Regular cardiac myocyte (primary cell): ENCODE measurements around the gene LCK. TPM values are rescaled to one million over a fixed set of nuclear protein-coding genes. Genes with fewer than 3 reads are reported as not detected.

Experiments used
- total RNA-seq: library from RNA; depleted of rRNA; stranded (reverse); fragments of >200 nt; gene quantifications from 2 replicates; pipeline ENCODE4 v1.2.3, GENCODE V29; 2014

LCK gene
- total RNA-seq = not detected in 2 replicates

DNA sequence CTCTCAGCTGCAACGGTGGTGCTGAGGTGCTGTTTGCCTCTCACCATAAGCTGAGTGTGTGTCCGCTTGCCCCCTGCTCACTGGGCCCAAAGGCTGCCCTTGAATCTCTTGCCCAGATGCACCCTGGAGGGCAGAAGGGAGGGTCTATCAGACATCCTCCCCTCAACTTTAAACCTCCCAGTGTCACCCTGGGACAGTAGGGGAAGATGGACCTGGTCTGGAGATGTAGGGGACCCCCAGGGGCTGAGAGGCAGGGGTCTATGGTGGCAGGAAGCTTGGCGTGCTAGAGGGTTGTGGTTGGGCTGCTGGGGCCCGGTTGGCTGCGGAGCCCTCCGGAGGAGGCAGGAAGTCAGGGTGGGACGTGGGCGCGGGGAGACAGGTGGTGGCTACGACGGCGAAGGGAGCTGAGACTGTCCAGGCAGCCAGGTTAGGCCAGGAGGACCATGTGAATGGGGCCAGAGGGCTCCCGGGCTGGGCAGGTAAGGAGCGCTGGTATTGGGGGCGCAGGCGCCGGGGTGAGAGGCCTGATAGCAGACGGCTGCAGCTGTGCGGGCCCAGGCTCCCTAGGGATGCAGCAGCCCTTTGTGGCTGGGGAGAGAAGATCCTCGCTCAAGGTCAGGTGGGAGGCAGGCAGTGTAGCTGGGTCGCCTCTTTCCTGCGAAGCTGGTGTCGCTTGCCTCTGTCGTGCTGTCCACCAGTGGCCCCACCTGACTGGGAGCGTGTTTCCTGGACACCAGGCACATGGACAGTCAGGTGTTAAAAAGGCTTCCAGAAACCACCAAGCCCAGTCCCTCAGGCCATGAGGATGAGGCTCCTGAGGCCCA, at the start of gene LCK:
TSS of gene LCK (plus strand) at position 373 of the 824 bp plus-strand sequence. CDS start 23,065 bp downstream, outside the sequence.

DNA sequence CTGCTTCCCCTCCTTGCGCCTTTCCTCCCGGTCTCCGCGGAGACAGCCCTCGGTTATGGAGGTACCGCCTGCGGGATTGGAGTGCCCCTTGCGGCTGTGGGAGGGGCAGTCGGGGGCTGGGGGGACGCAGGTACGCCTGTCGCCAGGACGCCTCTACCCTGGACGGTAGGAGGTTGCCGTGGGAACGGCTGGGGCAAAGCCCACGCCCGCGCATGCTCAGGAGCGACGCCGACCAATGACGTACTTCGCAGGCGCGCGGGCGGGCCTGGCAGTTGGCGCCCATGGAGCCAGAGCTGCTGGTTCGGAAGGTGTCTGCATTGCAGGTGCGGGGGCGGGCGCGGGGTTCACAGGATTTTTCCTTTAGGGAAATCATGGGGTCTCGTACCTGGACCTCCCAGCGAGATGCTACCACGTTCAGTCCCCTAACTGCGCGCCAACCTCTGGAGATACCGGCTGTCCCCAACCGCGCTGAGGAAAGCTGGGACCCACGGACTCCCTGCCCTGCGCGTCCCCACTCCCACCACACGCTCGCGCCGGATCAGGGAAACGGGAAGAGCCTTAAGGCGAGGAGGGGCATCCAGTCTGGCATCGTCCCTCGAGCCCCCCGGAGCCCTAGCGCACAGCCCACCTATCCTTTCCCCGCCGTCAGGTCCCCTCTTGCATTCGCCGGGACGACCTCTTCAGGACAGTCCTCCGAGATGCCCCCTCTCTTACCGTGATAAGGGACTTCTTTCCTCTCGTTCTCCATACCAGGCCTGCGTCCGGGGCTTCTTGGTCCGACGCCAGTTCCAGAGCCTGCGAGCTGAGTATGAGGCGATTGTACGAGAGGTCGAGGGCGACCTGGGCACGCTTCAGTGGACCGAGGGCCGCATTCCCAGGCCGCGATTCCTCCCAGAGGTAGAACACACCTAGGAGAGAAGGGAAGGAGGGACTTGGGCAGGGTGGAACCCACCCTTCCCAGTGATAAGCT, 45.4 kb upstream of the LCK start, which contains the start of gene IQCC:
TSS of gene IQCC (plus strand) at position 271 of the 970 bp plus-strand sequence. CDS start at position 282, 11 bp downstream.

DNA sequence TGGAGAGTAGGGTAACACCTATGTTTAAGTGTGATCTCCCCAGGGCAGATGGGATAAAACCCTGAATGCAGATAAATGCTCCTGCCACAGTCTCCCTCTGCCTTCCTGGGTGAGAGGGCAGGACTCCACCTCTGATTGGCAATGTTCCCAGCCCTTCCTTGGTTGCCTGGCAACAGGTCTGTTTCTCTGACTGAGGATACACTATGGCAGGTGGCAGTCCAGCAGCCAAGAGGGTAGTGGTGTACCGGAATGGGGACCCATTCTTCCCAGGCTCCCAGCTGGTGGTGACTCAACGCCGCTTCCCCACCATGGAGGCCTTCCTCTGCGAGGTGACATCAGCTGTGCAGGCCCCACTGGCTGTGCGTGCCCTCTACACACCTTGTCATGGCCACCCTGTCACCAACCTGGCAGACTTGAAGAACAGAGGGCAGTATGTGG, 42.2 kb upstream of the LCK start, which contains the start of gene DCDC2B:
TSS of gene DCDC2B (plus strand) at position 199 of the 438 bp plus-strand sequence. CDS start at position 204, 5 bp downstream.

GRCh38 chr1:32221980-32222755, 28.9 kb upstream of the LCK start, which contains the start of the genes EIF3I and TMEM234:
Gene EIF3I, plus strand, starts transcription at chr1:32222407. Its CDS starts 35 bp downstream, at chr1:32222442.
Gene TMEM234, minus strand, starts transcription at chr1:32222353. Its CDS starts 31 bp downstream, at chr1:32222322.

GRCh38 chr1:32246888-32247273, 4.2 kb upstream of the LCK start, which contains the start of gene FAM167B:
Gene FAM167B, plus strand, starts transcription at chr1:32247222. Its CDS starts 200 bp downstream, at chr1:32247422.

DNA sequence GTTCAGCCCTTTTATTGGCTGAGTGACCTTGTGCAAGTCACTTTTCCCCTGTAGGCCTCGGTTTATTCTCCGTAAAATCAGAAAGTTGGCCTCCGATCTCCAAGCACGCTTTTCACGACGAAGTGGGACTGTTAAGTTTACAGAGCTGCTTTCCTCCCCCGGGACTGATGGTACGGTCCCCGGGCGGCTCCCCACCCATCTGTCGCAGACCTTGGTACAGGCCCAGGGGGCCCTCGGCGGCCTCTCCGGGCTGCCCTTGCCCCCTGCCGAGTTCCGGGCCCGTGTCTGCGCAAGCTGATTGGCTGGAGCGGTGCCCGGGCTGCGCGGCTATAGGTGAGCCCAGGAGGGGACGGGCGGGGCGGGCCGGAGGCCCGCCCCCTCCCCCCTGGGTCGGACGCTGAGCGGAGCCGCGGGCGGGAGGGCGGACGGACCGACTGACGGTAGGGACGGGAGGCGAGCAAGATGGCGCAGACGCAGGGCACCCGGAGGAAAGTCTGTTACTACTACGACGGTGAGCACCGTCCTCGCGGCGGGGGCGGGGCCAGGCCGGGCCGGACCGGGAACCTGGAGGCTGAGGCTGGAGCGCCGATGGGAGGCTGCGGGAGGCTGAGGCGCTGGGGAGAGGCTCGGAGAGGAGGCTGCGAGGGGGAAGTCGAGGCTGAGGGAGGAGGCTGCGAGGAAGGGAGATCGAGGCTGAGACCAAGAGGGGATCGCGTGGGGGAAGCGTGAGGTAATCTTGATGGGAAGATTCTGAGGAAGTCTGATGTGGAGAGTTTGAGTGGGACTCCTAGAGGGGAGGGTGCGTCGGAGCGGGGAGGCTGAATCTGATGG, 40.9 kb downstream of the LCK start, which contains the start of gene HDAC1:
TSS of gene HDAC1 (plus strand) at position 376 of the 831 bp plus-strand sequence. CDS start at position 463, 87 bp downstream.

Other genes with a start within 250 kb of the LCK start
- gene KHDRBS1, start 237.4 kb upstream of the LCK start, total RNA-seq = 29.6 and 79.9 TPM in 2 replicates
- 2.5 and 5.9 TPM in 2 replicates for gene TMEM39B, start 178.3 kb upstream of the LCK start, total RNA-seq
- gene KPNA6, start 143.2 kb upstream of the LCK start, total RNA-seq = 33.8 and 50.0 TPM in 2 replicates
- gene TXLNA, start 71.6 kb upstream of the LCK start, total RNA-seq = 78.4 and 108 TPM in 2 replicates
- 7.9 and 17.3 TPM in 2 replicates for gene CCDC28B, start 50.7 kb upstream of the LCK start, total RNA-seq
- gene IQCC, start 45.6 kb upstream of the LCK start, total RNA-seq = 1.7 and 1.9 TPM in 2 replicates
- gene DCDC2B, start 42.2 kb upstream of the LCK start, total RNA-seq = not detected in 2 replicates
- 12.1 and 14.4 TPM in 2 replicates for gene TMEM234, start 28.9 kb upstream of the LCK start, total RNA-seq
- 335 and 518 TPM in 2 replicates for gene EIF3I, start 28.9 kb upstream of the LCK start, total RNA-seq
- 0.38 and 2.0 TPM in 2 replicates for gene FAM167B, start 4.0 kb upstream of the LCK start, total RNA-seq
- 53.0 and 92.6 TPM in 2 replicates for gene HDAC1, start 40.8 kb downstream of the LCK start, total RNA-seq
- gene MARCKSL1, start 85.0 kb downstream of the LCK start, total RNA-seq = 11.8 and 23.0 TPM in 2 replicates
- 0.58 and 1.1 TPM in 2 replicates for gene FAM229A, start 111.2 kb downstream of the LCK start, total RNA-seq
- gene TSSK3, start 111.3 kb downstream of the LCK start, total RNA-seq = 0.56 TPM in 1 of 2 replicates, not detected in the other
- 46.6 and 83.4 TPM in 2 replicates for gene BSDC1, start 143.2 kb downstream of the LCK start, total RNA-seq
- gene ZBTB8B, start 213.8 kb downstream of the LCK start, total RNA-seq = under 0.01 TPM in 2 replicates